Neural cell (in vitro differentiated cells): ENCODE data around the gene PLEKHM1. TPM values are rescaled to one million over a fixed set of nuclear protein-coding genes. Genes with fewer than 3 reads are reported as not detected.

Experiments used
- H2AFZ ChIP-seq: fragments of 200-600, 300-800 bp; sonication (generic), shearing (Covaris generic); 2 replicates; pipeline ENCODE4 v1.6.0; 2014; ENCODE audit warnings: low read depth, mild to moderate bottlenecking, antibody characterized with exemption, low read length, moderate library complexity
- H3F3A ChIP-seq: fragments of 200-600 bp; shearing (Covaris generic); 2 replicates; pipeline ENCODE4 v1.6.1; 2016; ENCODE audit warnings: mild to moderate bottlenecking, moderate library complexity, mixed read lengths, antibody characterized with exemption, low read length; ENCODE audit not compliant: insufficient read depth, poor library complexity, severe bottlenecking
- H3K27ac ChIP-seq: fragments of 200-600, 300-800 bp; sonication (generic), shearing (Covaris generic); 2 replicates; pipeline ENCODE4 v1.5.1; 2014; ENCODE audit warnings: mild to moderate bottlenecking, low read length, moderate library complexity
- H3K27me3 ChIP-seq: fragments of 300-800, 200-600 bp; sonication (generic), shearing (Covaris generic); 2 replicates; pipeline ENCODE4 v1.6.0; 2014; ENCODE audit warnings: mild to moderate bottlenecking, low read depth, low read length, moderate library complexity; ENCODE audit not compliant: insufficient read depth
- H3K36me3 ChIP-seq: fragments of 300-800, 200-600 bp; sonication (generic), shearing (Covaris generic); 2 replicates; pipeline ENCODE4 v1.5.1; 2014; ENCODE audit warnings: mild to moderate bottlenecking, antibody characterized with exemption, low read length, moderate library complexity; ENCODE audit not compliant: insufficient read depth
- H3K4me2 ChIP-seq: fragments of 300-800, 200-600 bp; sonication (generic), shearing (Covaris generic); 2 replicates; pipeline ENCODE4 v1.6.0; 2014; ENCODE audit warnings: mild to moderate bottlenecking, low read length
- H3K4me3 ChIP-seq: fragments of 300-800, 200-600 bp; sonication (generic), shearing (Covaris generic); 2 replicates; pipeline ENCODE4 v1.5.1; 2014; ENCODE audit warnings: mild to moderate bottlenecking, low read length, moderate library complexity
- H3K79me2 ChIP-seq: fragments of 200-600 bp; shearing (Covaris generic); replicated peaks from 2 replicates; pipeline ENCODE4 v1.6.0; 2014; ENCODE audit warnings: mild to moderate bottlenecking, low read length, moderate library complexity; ENCODE audit not compliant: insufficient read depth
- H3K9ac ChIP-seq: fragments of 300-800, 200-600 bp; sonication (generic), shearing (Covaris generic); 2 replicates; pipeline ENCODE4 v1.6.1; 2016; ENCODE audit warnings: mild to moderate bottlenecking, low read length, mixed read lengths
- H3K9me2 ChIP-seq: fragments of 200-600 bp; shearing (Covaris generic); 2 replicates; pipeline ENCODE4 v1.6.1; 2016; ENCODE audit warnings: mild to moderate bottlenecking, low read length, mixed read lengths; ENCODE audit not compliant: insufficient read depth
- H3K9me3 ChIP-seq: fragments of 200-600, 300-800 bp; sonication (generic), shearing (Covaris generic); 2 replicates; pipeline ENCODE4 v1.6.1; 2016; ENCODE audit warnings: mild to moderate bottlenecking, mixed run types, low read length, moderate library complexity, mixed read lengths
- H4K20me1 ChIP-seq: fragments of 200-600 bp; shearing (Covaris generic); 2 replicates; pipeline ENCODE4 v1.6.1; 2016; ENCODE audit warnings: mild to moderate bottlenecking, mixed run types; ENCODE audit not compliant: insufficient read depth
- CTCF ChIP-seq: fragments of 450-650 bp; IDR thresholded peaks from 2 replicates; pipeline ENCODE4 v1.5.1; 2014; ENCODE audit warnings: antibody characterized with exemption, mild to moderate bottlenecking, moderate library complexity; ENCODE audit not compliant: poor library complexity, severe bottlenecking
- EP300 ChIP-seq: fragments of 450-650 bp; conservative IDR thresholded peaks from 2 replicates; pipeline ENCODE4 v1.6.1; 2014; ENCODE audit warnings: antibody characterized with exemption, mild to moderate bottlenecking, moderate library complexity; ENCODE audit not compliant: poor library complexity, severe bottlenecking
- EZH2 ChIP-seq: fragments of 200-600, 300-800 bp; shearing (Covaris generic), sonication (generic); IDR thresholded peaks from 2 replicates; pipeline ENCODE4 v1.6.1; 2014; ENCODE audit warnings: antibody characterized with exemption, low read length, borderline replicate concordance, mild to moderate bottlenecking; ENCODE audit not compliant: insufficient read depth, poor library complexity, severe bottlenecking
- MXI1 ChIP-seq: fragments of 450-650 bp; conservative IDR thresholded peaks from 2 replicates; pipeline ENCODE4 v1.6.1; 2014; ENCODE audit warnings: antibody characterized with exemption, mild to moderate bottlenecking; ENCODE audit not compliant: poor library complexity, severe bottlenecking
- POLR2AphosphoS5 ChIP-seq: IDR thresholded peaks from 2 replicates; pipeline ENCODE4 v1.6.1; 2012
- RAD21 ChIP-seq: fragments of 450-650 bp; conservative IDR thresholded peaks from 2 replicates; pipeline ENCODE4 v1.6.1; 2014; ENCODE audit warnings: antibody characterized with exemption, mild to moderate bottlenecking, moderate library complexity
- REST ChIP-seq: IDR thresholded peaks from 2 replicates; pipeline ENCODE4 v1.6.1; 2012; ENCODE audit warnings: borderline replicate concordance
- SMC3 ChIP-seq: fragments of 450-650 bp; conservative IDR thresholded peaks from 2 replicates; pipeline ENCODE4 v1.6.1; 2014; ENCODE audit warnings: antibody characterized with exemption, mild to moderate bottlenecking, moderate library complexity; ENCODE audit not compliant: poor library complexity
- TAF1 ChIP-seq: IDR thresholded peaks from 2 replicates; pipeline ENCODE4 v1.6.1; 2012; ENCODE audit warnings: low read depth
- polyA plus RNA-seq: library from polyadenylated mRNA; depleted of rRNA; stranded (reverse); fragments of >200 nt; gene quantifications from 2 replicates; pipeline ENCODE4 v1.2.3, GENCODE V29; 2014

The PLEKHM1 gene
- polyA plus RNA-seq, 1 donor from 2014 or later = 3.1 TPM

GRCh38 chr17:45389354-45389753 is 101.2 kb downstream of the PLEKHM1 start:
- H3K9ac ChIP-seq = no peak overlapping the region
- TF ChIP-seq POLR2AphosphoS5 (no peak), EP300 (no peak), CTCF (no peak), MXI1 (no peak), RAD21 (no peak), SMC3 (no peak), EZH2 (no peak), REST (no peak), TAF1 (no peak)
- H3K4me3 ChIP-seq = no peak overlapping the region
- H3K9me2 ChIP-seq = no peaks in the 10 kb centered on the region
- no peaks in the 10 kb centered on the region for H4K20me1 ChIP-seq
- H3F3A ChIP-seq = no peaks in the 10 kb centered on the region
- no peak overlapping the region for H3K27ac ChIP-seq
- no peaks in the 10 kb centered on the region for H3K36me3 ChIP-seq
- H3K9me3 ChIP-seq = no peaks in the 10 kb centered on the region
- no peak overlapping the region for H3K4me2 ChIP-seq
- H3K27me3 ChIP-seq = no peaks in the 10 kb centered on the region
- H2AFZ ChIP-seq = no peak overlapping the region
- H3K79me2 ChIP-seq = no peaks in the 10 kb centered on the region

GRCh38 chr17:45388604-45389325 is 101.8 kb downstream of the PLEKHM1 start:
- Histone ChIP-seq H3K9me3 (no peaks in the 10 kb centered on the region), H3F3A (no peaks in the 10 kb centered on the region), H3K4me2 (no peak overlapping the region), H2AFZ (no peak overlapping the region), H3K9me2 (no peaks in the 10 kb centered on the region), H3K79me2 (no peaks in the 10 kb centered on the region), H4K20me1 (no peaks in the 10 kb centered on the region), H3K27ac (no peak overlapping the region), H3K36me3 (no peaks in the 10 kb centered on the region), H3K9ac (no peak overlapping the region), H3K4me3 (no peak overlapping the region), H3K27me3 (no peaks in the 10 kb centered on the region)
- TF ChIP-seq EZH2 = no peak
- TF ChIP-seq CTCF = no peak
- no peak for TF ChIP-seq SMC3
- TF ChIP-seq REST = no peak
